AG10803 (cell line): ENCODE data around the gene AGAP1.

ENCODE experiments used
- DNase-seq: peaks from one replicate; pipeline ENCODE4 v3.0.0; 2010; ENCODE audit warnings: low read depth
- H3K4me3 ChIP-seq: 2 replicates; pipeline ENCODE4 v1.5.1; 2011; ENCODE audit warnings: mild to moderate bottlenecking, low read length, control low read depth
- CTCF ChIP-seq: conservative IDR thresholded peaks from 2 replicates; pipeline ENCODE4 v1.5.1; 2011; ENCODE audit warnings: mild to moderate bottlenecking, low read length, control low read depth, inconsistent platforms

Gene AGAP1

GRCh38 chr2:236045251-236046235 is 551.7 kb downstream of the AGAP1 start:
- no peak for DNase-seq
- TF ChIP-seq CTCF = no peak
- H3K4me3 ChIP-seq = no peak overlapping the region

GRCh38 chr2:236046715-236047114 is 552.9 kb downstream of the AGAP1 start:
- no peak for TF ChIP-seq CTCF
- no peak overlapping the region for H3K4me3 ChIP-seq
- no peak for DNase-seq

GRCh38 chr2:236047176-236047575 is 553.3 kb downstream of the AGAP1 start:
- TF ChIP-seq CTCF = no peak
- DNase-seq = no peak
- H3K4me3 ChIP-seq = no peak overlapping the region

GRCh38 chr2:236047886-236048540 is 554.2 kb downstream of the AGAP1 start:
- DNase-seq = no peak
- H3K4me3 ChIP-seq = no peak overlapping the region

GRCh38 chr2:236049981-236050380 is 556.1 kb downstream of the AGAP1 start:
- no peak overlapping the region for H3K4me3 ChIP-seq
- no peak for TF ChIP-seq CTCF
- DNase-seq = no peak

More at GRCh38 chr2:236047886-236048540, 554.2 kb downstream of the AGAP1 start:
- TF ChIP-seq CTCF = no peak

- DNase-seq = no peak
- no peak for TF ChIP-seq CTCF
- no peak overlapping the region for H3K4me3 ChIP-seq
These were observed 557.5 kb downstream of the AGAP1 start for GRCh38 chr2:236051351-236051750.
